ENCODE data around the gene CLRN3. TPM values are rescaled to one million over a fixed set of nuclear protein-coding genes. Genes with fewer than 3 reads are reported as not detected.
A peak's percentile ranks its signal among the peaks of the same experiment; 100 is the strongest.

Gene CLRN3
- total and polyA plus RNA-seq, 9 donors: 0.24 TPM; not detected in 8

DNA sequence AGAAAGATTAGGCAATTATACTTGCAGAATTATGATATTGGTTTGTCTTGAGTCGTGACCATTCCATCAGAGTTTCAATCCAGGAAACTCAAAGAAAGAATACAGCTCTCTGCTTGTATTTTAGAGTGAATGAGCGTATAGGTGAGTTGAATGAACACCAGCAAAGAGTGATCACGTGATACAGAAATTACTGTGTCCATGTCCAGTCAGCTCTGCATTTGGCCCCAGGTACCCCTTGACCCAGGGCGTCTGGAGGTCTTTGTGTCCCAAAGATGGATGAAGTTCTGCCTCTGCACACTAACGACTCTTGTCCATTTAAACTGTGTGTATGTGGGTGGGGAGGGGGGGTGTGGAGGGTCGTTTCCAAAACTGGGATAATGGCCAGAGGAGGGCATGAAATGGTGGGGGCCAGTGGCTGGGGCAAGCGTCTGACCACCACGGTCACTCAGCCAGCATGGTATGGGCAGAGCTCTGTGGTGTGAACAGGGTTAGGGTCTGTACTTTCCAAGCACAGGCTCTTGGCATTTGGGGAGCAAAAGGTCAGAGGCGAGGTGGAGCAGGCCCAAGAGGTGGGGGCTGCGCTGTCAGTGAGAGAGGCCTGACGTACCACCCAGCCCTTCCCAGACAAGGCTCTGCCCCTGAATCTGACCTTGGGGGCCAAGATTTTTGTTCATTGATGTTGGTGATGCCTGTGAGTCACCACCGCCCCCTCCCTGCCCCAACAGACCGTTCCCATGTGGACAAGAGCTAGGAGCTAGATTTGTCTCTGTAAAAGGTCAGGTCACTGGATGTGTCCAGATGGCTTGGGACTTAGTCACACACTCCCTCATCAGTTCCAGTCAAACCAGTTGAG is 15.6 kb upstream of the CLRN3 start:
- peak overlapping the region; percentile 41 for H3K4me3 ChIP-seq
- intact Hi-C loops (cut with DNase I): loop anchor here in 2 of 4 donors (5.0 to 10.0 kb wide), 2 partner anchors 104 to 166 kb away; no protein-coding TSS in a partner anchor
- DNase-seq: no peak

DNA sequence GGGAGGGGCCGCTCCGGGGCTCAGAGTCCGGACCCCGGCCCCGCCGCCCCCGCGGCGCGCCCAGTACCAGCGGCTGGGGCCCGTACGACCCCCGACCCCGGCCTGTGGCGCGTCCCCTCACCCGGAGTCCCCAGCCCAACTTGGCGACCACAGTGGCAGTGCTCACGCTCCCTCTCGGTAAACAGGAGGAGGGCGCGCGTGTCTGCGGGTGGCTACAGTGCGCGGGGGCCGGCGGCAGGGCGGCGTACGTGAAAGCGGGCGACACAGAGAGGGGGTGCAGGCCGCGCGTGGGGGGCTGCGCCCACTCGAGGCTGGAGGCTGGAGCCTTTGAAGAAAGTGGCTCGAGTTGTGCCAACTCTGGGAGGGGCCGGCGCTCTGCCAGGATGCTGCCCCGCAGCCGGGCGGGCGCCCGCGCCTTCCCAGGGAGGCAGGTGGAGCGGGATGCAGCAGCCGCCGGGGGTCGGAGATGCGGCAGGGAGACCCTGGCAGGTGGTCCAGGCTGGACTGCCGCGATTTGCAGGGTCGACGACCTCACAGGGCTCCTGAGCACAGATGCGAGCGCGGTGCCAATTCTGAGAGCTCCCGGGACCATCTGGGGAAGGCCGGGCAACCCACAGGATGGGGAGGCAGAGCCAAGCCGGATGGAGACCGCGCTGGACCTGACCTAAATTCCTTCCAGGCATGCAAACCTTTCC is 14.8 kb upstream of the CLRN3 start:
- peak overlapping the region; percentile 41 for H3K4me3 ChIP-seq
- DNase-seq: no peak

More for the DNA sequence above, 15.6 kb upstream of the CLRN3 start:
- WGBS, 3 donors: 62 to 67% (median 63%) methylated on average over 13 of the region's 13 CpGs
- H3K4me1 ChIP-seq (ENCODE audit: insufficient read depth): peaks cover 3% of the 10 kb centered on the region
- TF ChIP-seq POLR2A (IDR thresholded peaks at IDR 0.05): no peak
- TF ChIP-seq, protein P1, sequence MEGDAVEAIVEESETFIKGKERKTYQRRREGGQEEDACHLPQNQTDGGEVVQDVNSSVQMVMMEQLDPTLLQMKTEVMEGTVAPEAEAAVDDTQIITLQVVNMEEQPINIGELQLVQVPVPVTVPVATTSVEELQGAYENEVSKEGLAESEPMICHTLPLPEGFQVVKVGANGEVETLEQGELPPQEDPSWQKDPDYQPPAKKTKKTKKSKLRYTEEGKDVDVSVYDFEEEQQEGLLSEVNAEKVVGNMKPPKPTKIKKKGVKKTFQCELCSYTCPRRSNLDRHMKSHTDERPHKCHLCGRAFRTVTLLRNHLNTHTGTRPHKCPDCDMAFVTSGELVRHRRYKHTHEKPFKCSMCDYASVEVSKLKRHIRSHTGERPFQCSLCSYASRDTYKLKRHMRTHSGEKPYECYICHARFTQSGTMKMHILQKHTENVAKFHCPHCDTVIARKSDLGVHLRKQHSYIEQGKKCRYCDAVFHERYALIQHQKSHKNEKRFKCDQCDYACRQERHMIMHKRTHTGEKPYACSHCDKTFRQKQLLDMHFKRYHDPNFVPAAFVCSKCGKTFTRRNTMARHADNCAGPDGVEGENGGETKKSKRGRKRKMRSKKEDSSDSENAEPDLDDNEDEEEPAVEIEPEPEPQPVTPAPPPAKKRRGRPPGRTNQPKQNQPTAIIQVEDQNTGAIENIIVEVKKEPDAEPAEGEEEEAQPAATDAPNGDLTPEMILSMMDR (IDR thresholded peaks at IDR 0.05): no peak
- TF ChIP-seq EP300 (IDR thresholded peaks at IDR 0.05): no peak
- H3K27ac ChIP-seq: no peak overlapping the region
- H3K36me3 ChIP-seq: no peaks in the 10 kb centered on the region
- no peaks in the 10 kb centered on the region for H3K9me3 ChIP-seq
- no peaks in the 10 kb centered on the region for H3K27me3 ChIP-seq

DNA sequence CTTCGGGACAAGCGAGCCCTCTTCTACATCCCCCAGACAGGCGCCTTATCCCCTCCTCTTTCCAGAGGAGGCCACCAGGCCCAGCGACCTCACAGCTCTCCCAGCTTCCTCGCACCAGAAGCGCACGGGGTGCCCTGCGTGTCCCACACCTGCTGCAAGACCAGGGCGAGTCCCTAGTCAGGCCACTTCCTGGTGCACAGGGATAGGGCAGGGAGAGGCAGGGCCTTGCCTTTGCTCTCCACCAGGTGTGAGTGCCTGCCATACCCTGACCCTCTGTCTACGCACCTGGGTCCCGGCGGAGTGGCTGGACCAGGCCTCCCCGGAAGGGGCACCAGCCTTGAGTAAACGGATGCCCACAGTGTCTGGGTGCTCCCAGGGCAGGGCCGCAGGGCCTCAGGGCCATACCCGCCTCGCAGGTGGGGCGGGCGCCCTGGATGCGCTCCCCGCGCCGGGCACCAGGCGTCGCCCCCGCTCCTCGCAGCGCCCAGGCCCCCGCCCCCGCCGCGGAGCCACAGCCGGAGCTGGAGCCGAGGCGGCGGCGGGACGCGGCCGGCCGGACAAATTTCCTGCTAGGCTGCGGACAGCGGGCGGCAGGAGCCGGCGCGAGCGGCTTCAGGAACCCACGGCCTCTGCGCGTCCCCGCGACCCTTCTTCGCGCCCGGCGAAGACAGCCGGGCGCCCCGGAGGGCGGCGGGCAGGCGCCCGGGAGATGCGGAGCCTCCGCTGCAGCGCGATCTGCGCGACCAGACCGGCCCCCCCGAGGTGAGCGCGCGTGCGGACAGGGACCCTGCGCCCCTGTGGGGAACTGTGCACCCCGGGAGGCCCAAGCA is 14.0 kb upstream of the CLRN3 start, which contains the start of gene PTPRE:
PTPRE (plus strand) TSS at position 556 of the 830 bp plus-strand sequence. CDS start 133,779 bp downstream, outside the sequence.
- TF ChIP-seq, protein P1 (IDR thresholded peaks at IDR 0.05): peak in 2 of 3 donors; percentile 70 to 90
- TF ChIP-seq EP300 (IDR thresholded peaks at IDR 0.05): no peak
- peaks cover 3% of the 10 kb centered on the region for H3K4me1 ChIP-seq (ENCODE audit: insufficient read depth)
- WGBS, 3 donors: 9 to 25% (median 9%) methylated on average over 31 to 78 of the region's 78 CpGs
- peak in 4 of 5 donors; percentile 34 to 71 (median 52) for DNase-seq
- H3K4me3 ChIP-seq: peak within 1 kb of the TSS; percentile 41
- H3K9me3 ChIP-seq: no peaks in the 10 kb centered on the region
- no peaks in the 10 kb centered on the region for H3K27me3 ChIP-seq
- H3K27ac ChIP-seq: no peak within 1 kb of the TSS
- H3K36me3 ChIP-seq: no peaks in the 10 kb centered on the region
- intact Hi-C loops (cut with DNase I): loop anchor here in 2 of 4 donors (5.0 to 10.0 kb wide), 2 partner anchors 106 to 168 kb away; no protein-coding TSS in a partner anchor

More for the DNA sequence above, 14.8 kb upstream of the CLRN3 start:
- Histone ChIP-seq H3K36me3 (no peaks in the 10 kb centered on the region), H3K27me3 (no peaks in the 10 kb centered on the region), H3K27ac (no peak overlapping the region), H3K9me3 (no peaks in the 10 kb centered on the region), H3K4me1 (ENCODE audit: insufficient read depth) (peaks cover 3% of the 10 kb centered on the region)
- WGBS, 3 donors: 2 to 4% (median 3%) methylated on average over 41 to 65 of the region's 65 CpGs
- TF ChIP-seq, protein P1 (IDR thresholded peaks at IDR 0.05): no peak
- no peak for TF ChIP-seq POLR2A (IDR thresholded peaks at IDR 0.05)
- intact Hi-C loops (cut with DNase I): loop anchor here in 2 of 4 donors (5.0 to 10.0 kb wide), 2 partner anchors 105 to 167 kb away; no protein-coding TSS in a partner anchor

All from ovary (tissue), 9 donors.